ENCODE data around the gene TPM3.
A peak's percentile ranks its signal among the peaks of the same experiment; 100 is the strongest.
"Not testable (repeated sequence)": the region's sequence is repeated elsewhere in the genome, so short reads cannot be mapped to it uniquely, and the experiment has no call there.

The TPM3 gene

GRCh38 chr1:154191990-154192461 is at the start of gene TPM3:
Gene TPM3, minus strand, starts transcription at chr1:154192100. Its CDS starts 82 bp downstream, at chr1:154192018.
- no peak for DNase-seq

GRCh38 chr1:154240294-154240833 is 48.5 kb upstream of the TPM3 start:
- no peak for DNase-seq

DNA sequence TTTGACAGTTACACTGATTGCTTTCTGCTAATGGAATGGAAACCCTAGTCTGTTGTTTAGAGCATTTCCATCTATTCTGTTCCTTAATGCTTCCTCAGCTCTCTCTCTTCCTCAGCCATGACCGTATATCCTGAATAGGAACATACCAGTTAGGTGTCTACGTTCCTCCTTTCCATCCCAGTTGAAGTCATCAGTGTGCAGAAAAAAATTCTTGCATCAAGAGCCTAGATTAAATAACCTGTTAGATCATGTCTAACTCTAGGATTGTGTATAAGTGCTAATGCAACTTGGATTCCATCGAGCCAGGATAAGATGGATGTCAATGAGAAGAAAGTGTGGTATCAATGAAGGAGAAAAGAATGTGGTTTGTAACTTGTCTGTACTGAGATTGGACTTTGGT is 47.6 kb upstream of the TPM3 start:
- no peak for DNase-seq

- no peak for DNase-seq
These were observed 46.1 kb upstream of the TPM3 start for GRCh38 chr1:154237880-154238506.

DNA sequence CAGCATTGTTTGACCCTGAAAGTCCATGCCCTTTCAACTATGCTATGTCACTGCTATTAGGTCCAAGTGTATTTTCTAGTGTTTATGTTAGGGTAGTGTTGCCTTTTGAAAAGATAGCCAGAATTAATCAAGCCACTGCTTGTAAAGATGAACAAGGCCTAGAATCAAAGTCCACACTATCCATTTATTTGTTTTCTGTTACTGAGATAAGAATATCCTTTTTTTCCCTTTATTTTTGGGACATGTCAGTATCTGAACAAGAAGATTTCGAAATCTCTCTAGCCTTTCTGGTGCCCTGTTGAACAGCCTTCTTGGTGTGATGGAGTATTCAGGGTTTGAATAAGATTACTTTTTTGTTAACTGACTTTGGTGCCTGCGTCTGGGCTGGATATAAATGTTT is 45.5 kb upstream of the TPM3 start:
- DNase-seq = no peak

- DNase-seq = no peak
These were observed 45.0 kb upstream of the TPM3 start for GRCh38 chr1:154236855-154237254.

GRCh38 chr1:154233127-154233526 is 41.2 kb upstream of the TPM3 start:
- not testable (repeated sequence) for DNase-seq

GRCh38 chr1:154231112-154231511 is 39.2 kb upstream of the TPM3 start:
- not testable (repeated sequence) for DNase-seq

- no peak for DNase-seq
These were observed 33.5 kb upstream of the TPM3 start for GRCh38 chr1:154225370-154225769.

GRCh38 chr1:154223621-154224020 is 31.7 kb upstream of the TPM3 start:
- no peak for DNase-seq

DNA sequence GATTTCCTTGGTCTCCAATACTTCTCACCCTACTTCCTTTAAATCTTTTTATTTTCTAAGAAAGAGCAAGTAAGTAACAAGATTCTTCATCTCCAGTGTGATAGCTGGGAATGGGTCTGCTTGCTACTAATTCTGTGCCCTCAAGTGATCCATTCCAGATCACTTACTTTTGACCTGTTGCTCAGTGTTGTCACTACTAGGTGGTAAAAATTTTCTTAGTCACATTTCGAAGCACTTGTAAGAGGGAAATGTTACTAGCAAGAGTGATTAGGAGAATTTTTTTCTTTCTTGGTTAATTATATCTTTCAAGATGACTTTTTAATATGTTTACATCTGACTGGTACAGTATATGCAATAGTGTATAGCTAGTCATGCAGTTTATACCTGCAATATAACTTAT is 31.0 kb upstream of the TPM3 start:
- DNase-seq = no peak

GRCh38 chr1:154222518-154222917 is 30.6 kb upstream of the TPM3 start:
- DNase-seq = no peak

DNA sequence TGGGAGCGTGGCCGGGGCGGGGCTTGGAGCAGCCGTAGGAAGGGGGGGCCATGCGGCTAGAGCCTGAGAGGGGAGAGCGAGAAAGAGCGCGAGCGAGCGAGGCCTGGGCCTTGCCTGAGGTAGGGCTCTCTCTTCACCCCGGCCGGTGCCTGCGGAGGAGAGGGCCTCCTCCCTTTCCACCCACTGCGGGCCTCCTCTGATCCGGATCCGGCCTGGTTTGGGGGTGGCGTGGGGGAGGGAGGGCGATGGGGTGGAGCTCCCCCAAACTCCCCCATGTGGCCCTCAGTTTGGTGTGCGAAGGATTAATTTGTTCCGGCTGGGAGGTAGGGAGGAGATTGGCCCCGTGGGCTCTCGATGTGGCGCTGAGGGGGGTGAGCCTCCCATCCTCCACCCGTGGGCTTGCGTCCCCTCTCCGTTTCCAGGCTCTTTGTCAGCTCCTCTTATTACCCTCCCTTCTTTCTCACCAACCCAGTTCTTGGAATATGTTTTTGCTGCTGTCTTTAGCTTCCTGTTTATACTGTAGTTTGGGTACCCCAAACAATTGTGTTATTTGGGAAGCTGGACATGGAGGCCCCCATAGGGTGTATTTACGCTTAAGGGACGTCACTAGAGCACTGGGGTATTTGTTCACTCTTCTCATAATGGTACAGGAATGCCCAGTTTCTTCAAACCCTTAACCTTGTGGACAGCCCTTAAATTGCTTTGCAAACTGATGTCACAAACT is 29.5 kb upstream of the TPM3 start:
- peak in 42 of 51 donors; percentile 22 to 85 (median 54) for DNase-seq

GRCh38 chr1:154220970-154221277 is 29.0 kb upstream of the TPM3 start:
- peak in 5 of 51 donors; percentile 59 to 78 (median 63) for DNase-seq

DNA sequence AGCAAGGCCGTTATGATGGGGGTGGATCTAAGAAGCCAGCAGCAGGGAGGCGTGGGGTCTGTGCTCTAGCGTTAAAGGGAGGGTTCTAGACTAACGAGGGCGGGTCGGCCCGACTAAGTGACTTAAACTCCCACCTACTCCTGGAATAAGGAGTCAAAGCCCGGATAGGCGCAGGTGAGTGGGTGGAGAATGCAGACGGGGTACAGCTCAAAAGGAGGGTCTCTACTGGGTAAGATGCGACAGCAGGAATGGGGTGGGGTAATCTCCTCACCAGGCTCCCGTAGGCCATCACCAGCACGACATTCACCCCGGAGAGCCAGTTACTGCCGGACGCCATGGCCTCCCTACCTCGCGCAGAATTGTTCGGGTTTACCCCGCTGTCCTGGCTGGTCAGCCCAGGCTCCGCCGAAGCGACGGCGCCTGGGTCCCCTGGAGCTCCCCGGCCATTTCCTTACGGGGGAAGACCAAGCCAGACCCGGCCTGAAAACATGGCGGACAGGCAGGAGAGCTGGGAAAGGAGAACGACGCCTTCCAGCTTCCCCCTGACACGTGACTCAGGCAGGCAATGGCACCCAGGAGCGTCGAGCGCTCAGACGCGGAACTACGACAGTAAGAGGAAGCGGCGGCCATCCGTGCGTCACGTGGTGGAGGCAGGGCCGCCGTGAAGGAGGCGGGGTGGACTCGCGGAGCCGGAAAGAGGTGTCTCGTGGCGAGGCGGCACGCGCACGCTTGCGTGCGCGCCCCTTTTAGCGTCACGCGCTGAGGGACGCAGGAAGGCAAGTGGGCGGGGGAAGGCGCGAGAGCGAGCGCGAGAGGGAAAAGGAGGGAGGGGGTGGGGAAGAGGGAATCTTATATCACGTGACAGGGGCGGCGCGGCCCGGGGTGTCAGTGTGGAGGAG is 28.4 kb upstream of the TPM3 start, which contains the start of gene UBAP2L:
Gene UBAP2L (plus strand): TSS at position 885 of the 899 bp plus-strand sequence. CDS start 4,169 bp downstream, outside the sequence.
- DNase-seq = peak; percentile 87 to 99 (median 98)

- DNase-seq = no peak
These were observed 27.6 kb upstream of the TPM3 start for GRCh38 chr1:154219541-154219940.

DNA sequence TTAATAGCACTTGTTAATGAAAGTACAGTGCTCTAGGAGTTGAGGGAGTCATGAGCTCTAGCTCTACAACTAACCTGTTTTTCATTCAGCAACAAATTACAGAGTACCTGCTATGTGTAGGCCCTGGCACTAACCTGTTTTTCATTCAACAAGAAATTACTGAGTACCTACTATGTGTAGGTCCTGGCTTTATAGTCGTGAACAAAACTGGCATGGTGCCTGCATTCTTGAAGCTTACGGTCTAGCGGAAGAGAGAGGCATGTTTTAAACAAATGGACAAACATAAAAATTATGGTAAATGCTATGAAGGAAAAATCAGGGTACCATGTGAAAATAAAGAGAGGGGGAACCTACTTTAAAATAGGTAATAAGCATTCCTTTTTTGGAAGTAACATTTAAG is 26.6 kb upstream of the TPM3 start:
- no peak for DNase-seq

DNA sequence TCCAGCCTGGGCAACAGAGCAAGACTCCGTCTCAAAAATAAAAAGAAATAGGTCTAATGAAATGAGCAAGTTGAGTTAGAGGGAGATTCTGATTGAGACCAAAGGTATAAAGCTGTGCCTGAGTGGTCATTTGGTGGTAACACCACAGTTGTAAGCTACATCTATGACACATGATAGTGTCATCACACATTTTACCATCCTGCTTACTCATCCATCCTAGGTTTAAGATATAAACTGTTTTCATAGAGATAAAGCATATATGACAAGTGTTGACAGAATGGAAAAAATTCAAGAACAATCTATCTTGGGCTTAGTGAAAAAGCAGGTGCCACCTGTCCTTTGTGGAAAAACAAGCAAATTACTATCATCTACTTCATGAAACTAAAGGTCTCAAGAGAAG is 21.4 kb upstream of the TPM3 start:
- no peak for DNase-seq

GRCh38 chr1:154212083-154212482 is 20.2 kb upstream of the TPM3 start:
- no peak for DNase-seq

- DNase-seq = no peak
These were observed 16.9 kb upstream of the TPM3 start for GRCh38 chr1:154208677-154209388.

GRCh38 chr1:154207262-154207661 is 15.4 kb upstream of the TPM3 start:
- DNase-seq = no peak

All from hypothalamus (tissue), 51 donors.